NT2/D1 (cell line): ENCODE measurements around the gene SLC35A4.
A peak's percentile ranks its signal among the peaks of the same experiment; 100 is the strongest.

Source experiments
- DNase-seq: peaks from one replicate; pipeline ENCODE4 v3.0.0-alpha.2; 2011; ENCODE audit warnings: low read depth, low spot score
- H3K27me3 ChIP-seq: 2 replicates; pipeline ENCODE4 v1.6.0; 2011; ENCODE audit warnings: mild to moderate bottlenecking; ENCODE audit not compliant: insufficient read length, insufficient read depth
- H3K36me3 ChIP-seq: 2 replicates; pipeline ENCODE4 v1.6.1; 2011; ENCODE audit warnings: mild to moderate bottlenecking, low read length, mixed read lengths; ENCODE audit not compliant: insufficient read depth, insufficient read length
- H3K4me1 ChIP-seq: 2 replicates; pipeline ENCODE4 v1.5.1; 2011; ENCODE audit not compliant: insufficient read depth, insufficient read length
- H3K4me3 ChIP-seq: 2 replicates; pipeline ENCODE4 v1.5.1; 2011; ENCODE audit warnings: low read depth; ENCODE audit not compliant: insufficient read length
- H3K9ac ChIP-seq: 2 replicates; pipeline ENCODE4 v1.6.0; 2011; ENCODE audit warnings: low read depth; ENCODE audit not compliant: insufficient read length
- H3K9me3 ChIP-seq: 2 replicates; pipeline ENCODE4 v1.5.1; 2011; ENCODE audit warnings: mild to moderate bottlenecking, low read length; ENCODE audit not compliant: insufficient read depth
- SUZ12 ChIP-seq: IDR thresholded peaks from 2 replicates; pipeline ENCODE4 v1.6.1; 2011; ENCODE audit not compliant: insufficient read length, insufficient read depth; ENCODE audit errors: extremely low read depth
- YY1 ChIP-seq: IDR thresholded peaks from 2 replicates; pipeline ENCODE4 v1.6.1; 2011; ENCODE audit not compliant: insufficient read length, insufficient read depth
- ZNF274 ChIP-seq: IDR thresholded peaks from 2 replicates; pipeline ENCODE4 v1.6.1; 2011; ENCODE audit warnings: mild to moderate bottlenecking, low read depth, low read length

The SLC35A4 gene

GRCh38 chr5:140547508-140548299 is 16.9 kb upstream of the SLC35A4 start, which contains the start of gene EIF4EBP3:
TSS of gene EIF4EBP3 (plus strand) at chr5:140547662. CDS start at chr5:140547738, 76 bp downstream.
- TF ChIP-seq YY1: no peak
- TF ChIP-seq SUZ12: no peak
- no peak for TF ChIP-seq ZNF274
- Histone ChIP-seq H3K4me3 (peak within 1 kb of the TSS; percentile 33), H3K36me3 (peaks cover 42% of the 10 kb centered on the region), H3K27me3 (no peaks in the 10 kb centered on the region), H3K4me1 (no peaks in the 10 kb centered on the region), H3K9ac (peak within 1 kb of the TSS; percentile 67), H3K9me3 (no peaks in the 10 kb centered on the region)
- peak; percentile 89 for DNase-seq

DNA sequence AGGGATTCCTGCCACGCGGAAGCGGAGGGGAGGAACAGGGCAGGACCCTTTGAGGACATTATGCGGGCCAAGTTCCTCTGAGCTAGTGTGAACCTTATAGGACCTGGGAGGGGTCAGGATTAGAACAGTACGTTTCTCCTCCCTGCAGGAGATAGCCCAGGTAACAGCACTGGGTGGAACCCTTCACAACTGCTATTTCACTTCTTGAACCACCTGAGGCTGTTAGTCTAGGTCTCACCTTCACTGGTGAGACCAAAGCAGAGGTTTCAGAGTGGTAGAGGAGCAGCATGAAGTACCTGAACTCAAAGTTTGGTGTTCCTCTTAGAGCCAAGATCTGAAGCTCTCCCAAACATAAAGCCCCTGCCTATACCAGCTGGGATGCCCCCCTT is 16.3 kb upstream of the SLC35A4 start:
- Histone ChIP-seq H3K36me3 (peaks cover 47% of the 10 kb centered on the region), H3K4me3 (peak overlapping the region; percentile 33), H3K4me1 (no peaks in the 10 kb centered on the region), H3K9me3 (no peaks in the 10 kb centered on the region), H3K27me3 (no peaks in the 10 kb centered on the region), H3K9ac (peak overlapping the region; percentile 58)
- TF ChIP-seq ZNF274: no peak
- no peak for TF ChIP-seq YY1
- no peak for TF ChIP-seq SUZ12
- no peak for DNase-seq

GRCh38 chr5:140548791-140549190 is 15.8 kb upstream of the SLC35A4 start:
- Histone ChIP-seq H3K36me3 (peaks cover 52% of the 10 kb centered on the region), H3K4me1 (no peaks in the 10 kb centered on the region), H3K9me3 (no peaks in the 10 kb centered on the region), H3K9ac (no peak overlapping the region), H3K4me3 (no peak overlapping the region), H3K27me3 (no peaks in the 10 kb centered on the region)
- no peak for TF ChIP-seq SUZ12
- no peak for TF ChIP-seq YY1
- TF ChIP-seq ZNF274: no peak
- no peak for DNase-seq

DNA sequence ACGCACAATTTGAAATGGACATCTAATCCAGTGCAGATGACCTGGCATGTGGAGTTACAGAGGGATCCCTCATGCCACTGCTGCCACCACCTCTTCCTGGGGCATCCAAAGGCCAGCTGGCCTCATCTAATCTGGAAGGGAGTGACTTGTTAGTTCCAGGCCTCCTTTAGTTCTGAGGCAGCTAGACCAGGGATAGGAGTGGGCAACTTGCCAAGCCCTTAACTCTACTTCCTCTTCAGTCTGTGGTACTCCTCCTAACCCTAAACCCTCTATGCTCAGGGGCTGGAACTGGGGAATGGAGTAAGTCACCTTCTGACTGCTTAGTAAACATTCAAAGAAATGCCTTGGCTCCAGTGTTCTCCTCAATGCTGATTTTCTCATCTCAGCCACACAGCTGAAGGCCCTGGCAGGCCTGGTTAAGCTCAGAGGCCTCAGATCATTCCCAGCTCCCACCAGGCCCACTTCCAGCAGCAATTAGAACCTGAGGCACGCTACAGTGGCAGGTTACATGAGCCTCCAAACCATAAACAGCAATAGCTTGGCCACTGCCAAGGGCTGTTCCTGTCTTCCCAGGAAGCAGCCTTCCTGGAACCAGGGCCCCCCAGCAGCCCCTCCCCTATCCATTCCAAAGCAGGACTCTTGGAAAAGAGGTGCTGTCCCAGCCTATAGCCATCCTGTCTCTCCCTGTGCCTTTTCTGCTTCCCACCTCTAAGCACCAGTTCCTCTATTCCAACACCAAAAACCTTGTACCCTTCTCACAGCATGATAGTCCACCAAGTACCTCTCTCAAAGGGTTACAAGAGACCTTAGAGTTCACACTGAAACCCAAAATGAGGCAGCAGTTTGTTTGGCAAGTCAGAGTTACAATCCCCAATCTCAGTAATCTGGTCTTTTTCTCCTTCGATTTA is 15.1 kb upstream of the SLC35A4 start:
- Histone ChIP-seq H3K4me1 (no peaks in the 10 kb centered on the region), H3K36me3 (peaks cover 54% of the 10 kb centered on the region), H3K9ac (no peak overlapping the region), H3K27me3 (no peaks in the 10 kb centered on the region), H3K4me3 (no peak overlapping the region), H3K9me3 (no peaks in the 10 kb centered on the region)
- TF ChIP-seq SUZ12 (no peak), ZNF274 (no peak), YY1 (no peak)
- DNase-seq: no peak

DNA sequence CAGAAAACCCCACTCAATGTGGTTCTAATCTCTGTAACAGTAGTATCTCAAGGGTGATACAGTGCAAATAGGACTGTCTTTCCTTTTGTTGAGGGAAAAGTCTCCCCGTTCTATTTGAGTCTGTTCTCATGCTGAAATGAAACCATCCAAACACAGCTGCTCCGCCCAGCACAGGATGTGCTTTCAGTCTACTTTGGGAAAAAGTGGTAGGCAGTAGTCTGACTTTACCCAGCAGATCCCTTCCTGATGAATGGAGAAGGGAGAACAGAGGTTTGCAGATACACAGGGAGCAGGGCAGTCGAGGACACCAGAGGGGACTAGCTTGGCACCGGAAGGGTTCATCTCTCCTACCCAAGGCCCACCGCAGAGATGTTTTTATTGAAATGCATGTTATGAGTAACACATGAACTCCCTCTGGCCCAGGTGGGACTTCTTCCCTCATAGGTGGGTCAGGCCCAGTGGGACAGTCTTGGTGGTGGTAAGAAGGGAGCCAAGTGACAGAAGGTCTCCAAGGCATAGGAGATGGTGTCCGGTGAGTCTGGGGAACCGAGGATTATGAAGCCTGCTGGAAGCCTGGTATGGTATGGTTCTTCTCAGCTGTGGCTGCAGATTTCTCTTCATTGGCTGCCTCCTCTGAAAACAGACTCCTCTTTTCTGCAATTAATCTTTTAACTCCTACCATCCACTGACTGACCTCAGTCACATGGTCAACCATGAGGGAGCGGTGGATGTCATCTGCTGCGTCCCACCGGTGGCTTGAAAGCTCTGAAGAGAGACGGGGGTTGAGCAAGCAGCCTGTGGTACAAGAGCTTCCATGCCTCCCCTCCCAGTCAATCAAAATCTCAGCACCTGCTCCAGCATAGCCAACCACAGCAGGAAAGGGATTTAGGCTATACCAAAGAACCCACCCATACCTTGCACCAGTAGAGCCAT is 14.2 kb upstream of the SLC35A4 start:
- no peak overlapping the region for H3K4me3 ChIP-seq
- H3K4me1 ChIP-seq: no peaks in the 10 kb centered on the region
- no peak overlapping the region for H3K9ac ChIP-seq
- DNase-seq: no peak
- H3K27me3 ChIP-seq: no peaks in the 10 kb centered on the region
- H3K36me3 ChIP-seq: peaks cover 56% of the 10 kb centered on the region
- TF ChIP-seq YY1 (no peak), ZNF274 (no peak), SUZ12 (no peak)
- no peaks in the 10 kb centered on the region for H3K9me3 ChIP-seq

GRCh38 chr5:140551872-140552271 is 12.8 kb upstream of the SLC35A4 start:
- H3K9me3 ChIP-seq: no peaks in the 10 kb centered on the region
- no peak overlapping the region for H3K9ac ChIP-seq
- no peaks in the 10 kb centered on the region for H3K27me3 ChIP-seq
- no peak for DNase-seq
- no peak overlapping the region for H3K4me3 ChIP-seq
- H3K4me1 ChIP-seq: no peaks in the 10 kb centered on the region
- H3K36me3 ChIP-seq: peaks cover 62% of the 10 kb centered on the region
- no peak for TF ChIP-seq YY1

DNA sequence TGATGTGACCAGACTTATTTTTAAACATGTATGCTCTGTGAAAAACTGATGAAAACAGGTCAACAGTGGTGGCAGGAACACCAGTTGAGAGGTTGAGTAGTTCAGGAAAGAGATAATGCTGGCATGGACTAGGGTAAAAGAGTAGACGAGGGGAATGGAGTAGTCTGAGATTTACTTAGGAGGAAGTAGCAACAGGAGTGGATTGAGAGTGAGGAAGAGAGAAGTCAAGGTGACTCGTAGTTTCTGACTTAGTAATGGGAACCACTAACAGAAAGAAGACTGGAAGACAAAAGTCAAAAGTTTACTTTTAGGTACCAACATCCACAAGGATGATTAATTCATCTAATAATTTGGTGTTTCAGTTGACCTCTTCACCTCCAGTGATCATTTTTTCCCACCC is 11.0 kb upstream of the SLC35A4 start:
- Histone ChIP-seq H3K27me3 (no peaks in the 10 kb centered on the region), H3K4me3 (no peak overlapping the region), H3K9ac (no peak overlapping the region), H3K4me1 (no peaks in the 10 kb centered on the region), H3K9me3 (no peaks in the 10 kb centered on the region), H3K36me3 (peaks cover 61% of the 10 kb centered on the region)
- no peak for DNase-seq
- no peak for TF ChIP-seq YY1
- no peak for TF ChIP-seq ZNF274
- TF ChIP-seq SUZ12: no peak
